HepG2 (cell line): ENCODE data around the gene FGF23. TPM values are rescaled to one million over a fixed set of nuclear protein-coding genes. Genes with fewer than 3 reads are reported as not detected.

ENCODE experiments used
- ATAC-seq: fragments of 200-7000 bp; cut with Tn5 transposase; 3 replicates; pipeline ENCODE4 v1.9.1; 2020; ENCODE audit warnings: mild to moderate bottlenecking, moderate library complexity
- BruUV-seq: library from RNA; stranded (reverse); fragments of 400-500 nt; replicated peaks from 2 replicates; lab custom pipeline; 2021; lab: Mats Ljungman, UMichigan
- CTCF ChIA-PET: fragments of 300-600 bp; formaldehyde crosslinking; extraction: SDS; loops from one replicate; lab custom pipeline; 2021; ENCODE audit warnings: low total read pairs, inconsistent platforms, low intra/inter-chr PET ratio; lab: Yijun Ruan, JAX
- POLR2A ChIA-PET: fragments of 350-600 bp; sonication (Branson Sonifier 250); formaldehyde crosslinking; loops from one replicate; lab custom pipeline; 2020; ENCODE audit warnings: antibody characterized with exemption, inconsistent platforms; lab: Yijun Ruan, JAX
- DNase-seq: peaks from one replicate; pipeline ENCODE4 v3.0.0-alpha.2; 2015; ENCODE audit warnings: low spot score
- FAIRE-seq: peaks from 3 replicates; lab custom pipeline; 2011; peaks lifted over from hg19 to GRCh38; lab: Jason Lieb, UNC
- H2AFZ ChIP-seq: one replicate; pipeline ENCODE4 v1.6.1; 2011; ENCODE audit warnings: low read length, inconsistent platforms
- H3K27ac ChIP-seq: fragments of 300-600 bp; 3 replicates; pipeline ENCODE4 v1.8.0; 2011; ENCODE audit warnings: mixed run types, mild to moderate bottlenecking, mixed read lengths, low read length, inconsistent platforms; ENCODE audit not compliant: insufficient read depth; ENCODE audit errors: extremely low read length
- H3K27me3 ChIP-seq, 2 experiments: fragments of 200-600 bp in 1 of 2; 2 replicates in 1 of 2; 3 replicates in 1 of 2; pipeline versions ENCODE4 v1.6.0 to v1.8.0; 2011; ENCODE audit warnings: low read length in 2 of 2, mild to moderate bottlenecking in 2 of 2, moderate library complexity in 2 of 2, inconsistent platforms in 1 of 2; ENCODE audit not compliant: insufficient read depth in 2 of 2, control insufficient read depth in 1 of 2
- H3K36me3 ChIP-seq, 2 experiments: fragments of 200-600 bp in 1 of 2; replicated peaks in 1 of 2; 2 replicates in 1 of 2; 3 replicates in 1 of 2; pipeline versions ENCODE4 v1.5.1 to v1.8.0; 2011; ENCODE audit warnings: low read length in 2 of 2, inconsistent platforms in 1 of 2; ENCODE audit not compliant: insufficient read depth in 2 of 2, control insufficient read depth in 1 of 2
- H3K4me1 ChIP-seq: 2 replicates; pipeline ENCODE4 v1.5.1; 2012; ENCODE audit warnings: low read length, inconsistent platforms; ENCODE audit not compliant: insufficient read depth
- H3K4me2 ChIP-seq: 2 replicates; pipeline ENCODE4 v1.6.0; 2011; ENCODE audit warnings: low read depth, low read length, inconsistent platforms
- H3K4me3 ChIP-seq, 3 experiments: fragments of 200-600 bp in 1 of 3; sonication (generic), shearing (Covaris generic) in 1 of 3; replicated peaks in 1 of 3; 2 replicates each; pipeline ENCODE4 v1.5.1; 2011 to 2016; ENCODE audit warnings: low read length in 3 of 3, inconsistent platforms in 2 of 3, low read depth in 2 of 3, mild to moderate bottlenecking in 2 of 3, control low read depth in 1 of 3, mixed read lengths in 1 of 3; ENCODE audit not compliant: insufficient read depth in 1 of 3
- H3K79me2 ChIP-seq: one replicate; pipeline ENCODE4 v1.6.1; 2011; ENCODE audit warnings: low read length, inconsistent platforms; ENCODE audit not compliant: insufficient read depth
- H3K9ac ChIP-seq: 2 replicates; pipeline ENCODE4 v1.6.0; 2011; ENCODE audit warnings: mild to moderate bottlenecking, low read depth, low read length, inconsistent platforms; ENCODE audit not compliant: insufficient read depth
- H3K9me3 ChIP-seq: 2 replicates; pipeline ENCODE4 v1.5.1; 2012; ENCODE audit warnings: mild to moderate bottlenecking, low read length
- H4K20me1 ChIP-seq: 2 replicates; pipeline ENCODE4 v1.6.0; 2011; ENCODE audit warnings: inconsistent platforms, mild to moderate bottlenecking, low read length, moderate library complexity; ENCODE audit not compliant: insufficient read depth
- ARNT2 ChIP-seq: sonication (generic); formaldehyde crosslinking; IDR thresholded peaks from 2 replicates; pipeline ENCODE4 v1.8.0; 2022; ENCODE audit warnings: mild to moderate bottlenecking, low read depth, missing genetic modification reagents, moderate library complexity
- JUND ChIP-seq: sonication (generic); formaldehyde crosslinking; IDR thresholded peaks from 2 replicates; pipeline ENCODE4 v1.8.0; 2022; ENCODE audit warnings: mild to moderate bottlenecking, missing genetic modification reagents
- NFIB ChIP-seq: sonication (generic); formaldehyde crosslinking; IDR thresholded peaks from 2 replicates; pipeline ENCODE4 v1.9.0; 2021; ENCODE audit warnings: missing genetic modification reagents, mild to moderate bottlenecking, borderline replicate concordance
- U2AF2 ChIP-seq: fragments of 200-400 bp; formaldehyde crosslinking; IDR thresholded peaks from 2 replicates; pipeline ENCODE4 v1.6.1; 2017; ENCODE audit warnings: low read depth, mild to moderate bottlenecking, low read length
- ZBTB3 ChIP-seq: sonication (generic); formaldehyde crosslinking; IDR thresholded peaks from 2 replicates; pipeline ENCODE4 v1.4.0; 2020; ENCODE audit warnings: low read depth, mild to moderate bottlenecking, moderate library complexity, missing genetic modification reagents, borderline replicate concordance
- ZNF501 ChIP-seq: sonication (generic); formaldehyde crosslinking; IDR thresholded peaks from 2 replicates; pipeline ENCODE4 v1.5.1; 2020; ENCODE audit warnings: mild to moderate bottlenecking, moderate library complexity, missing genetic modification reagents
- ZNF75D ChIP-seq: sonication (generic); formaldehyde crosslinking; IDR thresholded peaks from 2 replicates; pipeline ENCODE4 v1.8.1; 2023; ENCODE audit warnings: missing genetic modification reagents, mild to moderate bottlenecking, borderline replicate concordance
- ZNF841 ChIP-seq: sonication (generic); formaldehyde crosslinking; IDR thresholded peaks from 2 replicates; pipeline ENCODE4 v1.8.1; 2023; ENCODE audit warnings: missing genetic modification reagents, borderline replicate concordance
- ZNF883 ChIP-seq: sonication (generic); formaldehyde crosslinking; IDR thresholded peaks from 2 replicates; pipeline ENCODE4 v1.5.1; 2020; ENCODE audit warnings: mild to moderate bottlenecking, missing genetic modification reagents; ENCODE audit errors: not compliant biosample characterization
- WGBS: methylation state at CpG from one replicate; pipeline ENCODE4 v1.1.6; 2017; ENCODE audit warnings: low lambda C conversion rate; 5-methylcytosine and 5-hydroxymethylcytosine counted together
- in situ Hi-C: cut with HindIII; loops from 2 replicates; pipeline ENCODE4 v1.10.0; 2017; ENCODE audit warnings: low pct_unique_long_range_greater_than_20kb; ENCODE audit not compliant: extremely low pct_ligation_motif_present
- intact Hi-C: fragments of 100-400 bp; cut with micrococcal nuclease; formaldehyde crosslinking; loops from one replicate; pipeline ENCODE4 v1.10.0; 2022; ENCODE audit not compliant: unreplicated experiment
- polyA plus RNA-seq, 8 experiments: library from polyadenylated mRNA; depleted of rRNA in 3 of 8; stranded (reverse) in 7 of 8; unstranded in 1 of 8; fragments of >200 nt; fragmentation: Illumina TruSeq in 4 of 8; extraction: Trizol in 4 of 8; gene quantifications; 2 replicates each; pipeline versions ENCODE4 v1.2.1 to v1.2.3, GENCODE V29; 2011 to 2016; ENCODE audit warnings: low read depth in 4 of 8, missing spikeins in 1 of 8, mixed read lengths in 1 of 8; ENCODE audit not compliant: insufficient read depth in 1 of 8
- total RNA-seq, 5 experiments: library from RNA; depleted of rRNA; stranded (reverse); fragments of >200 nt; fragmentation: Illumina TruSeq; extraction: Trizol; gene quantifications; 2 replicates each; pipeline ENCODE4 v1.2.3, GENCODE V29; 2016; ENCODE audit warnings: low read depth in 1 of 5
- TF ChIP-seq, protein P1 (sequence below): sonication (generic); formaldehyde crosslinking; IDR thresholded peaks from 2 replicates; pipeline ENCODE4 v1.5.0; 2020; ENCODE audit warnings: mild to moderate bottlenecking, missing genetic modification reagents
- TF ChIP-seq, protein P2 (sequence below): sonication (generic); formaldehyde crosslinking; IDR thresholded peaks from 2 replicates; pipeline ENCODE4 v1.5.0; 2020; ENCODE audit warnings: mild to moderate bottlenecking, missing genetic modification reagents
- TF ChIP-seq, protein P3 (sequence below): IDR thresholded peaks from 2 replicates; pipeline ENCODE4 v1.6.1; 2016; ENCODE audit warnings: missing compliant biosample characterization, missing genetic modification reagents, borderline replicate concordance
- TF ChIP-seq, protein P4 (sequence below): IDR thresholded peaks from 2 replicates; pipeline ENCODE4 v1.6.1; 2016; ENCODE audit warnings: missing biosample characterization, missing genetic modification reagents, low read depth

The FGF23 gene
- total and polyA plus RNA-seq, 2 of the 13 experiments (the other 11 are each of a cell fraction or from before 2014, with no cell fraction given), result not detected

DNA sequence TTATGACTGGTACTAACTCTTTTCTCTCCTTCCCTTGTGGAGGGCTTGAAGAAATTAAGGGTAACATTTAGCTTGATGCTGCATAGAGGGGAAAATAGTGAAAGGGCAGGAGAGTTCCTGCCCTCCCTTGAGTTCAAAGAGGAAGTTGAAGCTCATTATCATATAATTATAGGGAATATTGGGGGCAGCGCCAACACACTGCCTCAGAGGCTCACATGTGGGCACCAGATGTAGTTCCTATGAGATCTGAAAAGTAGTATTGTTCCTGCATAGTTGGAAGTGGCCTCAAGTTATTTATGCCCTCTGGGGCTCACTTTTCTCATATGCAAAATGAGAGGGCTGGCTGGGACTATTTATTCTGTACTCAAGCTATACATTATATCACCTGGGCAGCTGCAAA, 33.0 kb upstream of the FGF23 start (continued):
- TF ChIP-seq ZNF75D (no peak), ZNF883 (CRISPR knock-in tag) (no peak), JUND (CRISPR knock-in tag) (no peak), ZNF841 (no peak), ZBTB3 (CRISPR knock-in tag) (no peak), ZNF501 (no peak)
- TF ChIP-seq, protein P1, sequence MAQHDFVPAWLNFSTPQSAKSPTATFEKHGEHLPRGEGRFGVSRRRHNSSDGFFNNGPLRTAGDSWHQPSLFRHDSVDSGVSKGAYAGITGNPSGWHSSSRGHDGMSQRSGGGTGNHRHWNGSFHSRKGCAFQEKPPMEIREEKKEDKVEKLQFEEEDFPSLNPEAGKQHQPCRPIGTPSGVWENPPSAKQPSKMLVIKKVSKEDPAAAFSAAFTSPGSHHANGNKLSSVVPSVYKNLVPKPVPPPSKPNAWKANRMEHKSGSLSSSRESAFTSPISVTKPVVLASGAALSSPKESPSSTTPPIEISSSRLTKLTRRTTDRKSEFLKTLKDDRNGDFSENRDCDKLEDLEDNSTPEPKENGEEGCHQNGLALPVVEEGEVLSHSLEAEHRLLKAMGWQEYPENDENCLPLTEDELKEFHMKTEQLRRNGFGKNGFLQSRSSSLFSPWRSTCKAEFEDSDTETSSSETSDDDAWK (CRISPR knock-in tag), result no peak

DNA sequence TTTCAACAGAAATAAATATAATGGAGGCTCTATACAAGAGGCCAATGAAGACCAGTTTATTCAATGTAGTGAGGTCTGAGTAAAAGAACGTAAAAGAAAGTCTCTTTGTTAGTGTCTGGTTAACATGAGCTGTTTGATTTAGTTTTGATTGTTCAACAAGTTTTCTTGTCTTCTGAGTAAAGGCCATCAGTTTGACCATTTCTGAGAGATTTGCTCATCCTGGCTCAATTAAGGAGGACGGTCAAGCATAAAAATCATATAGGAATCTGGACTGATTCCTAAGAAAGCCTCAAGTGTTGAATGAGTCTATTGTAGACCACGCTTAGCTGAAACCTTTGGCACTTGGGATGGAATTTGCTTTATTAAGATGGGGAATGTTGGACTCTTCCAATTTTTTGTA, 32.5 kb upstream of the FGF23 start:
- Histone ChIP-seq H2AFZ (no peak overlapping the region), H3K27me3 (peaks cover 3 to 49% of the 10 kb centered on the region in 2 experiments; a peak in 4 of 5 replicates), H3K79me2 (no peaks in the 10 kb centered on the region), H3K9me3 (no peaks in the 10 kb centered on the region), H3K9ac (no peak overlapping the region), H3K4me1 (no peaks in the 10 kb centered on the region), H4K20me1 (no peaks in the 10 kb centered on the region), H3K4me3 (no peak overlapping the region), H3K36me3 (no peaks in the 10 kb centered on the region), H3K4me2 (no peak overlapping the region), H3K27ac (no peak overlapping the region)
- DNase-seq, result no peak
- FAIRE-seq, result no peak
- WGBS, result 13% methylated on average over 3 of the region's 3 CpGs
- in situ Hi-C loops (loop anchor here (10.0 kb wide), 1 partner anchor 107 kb away; no protein-coding TSS in a partner anchor), intact Hi-C loops (no loop called here)
- BruUV-seq, result no TSS peak
- no peak for ATAC-seq
- CTCF ChIA-PET, result no interaction called here
- POLR2A ChIA-PET, result no interaction called here
- TF ChIP-seq, protein P2, sequence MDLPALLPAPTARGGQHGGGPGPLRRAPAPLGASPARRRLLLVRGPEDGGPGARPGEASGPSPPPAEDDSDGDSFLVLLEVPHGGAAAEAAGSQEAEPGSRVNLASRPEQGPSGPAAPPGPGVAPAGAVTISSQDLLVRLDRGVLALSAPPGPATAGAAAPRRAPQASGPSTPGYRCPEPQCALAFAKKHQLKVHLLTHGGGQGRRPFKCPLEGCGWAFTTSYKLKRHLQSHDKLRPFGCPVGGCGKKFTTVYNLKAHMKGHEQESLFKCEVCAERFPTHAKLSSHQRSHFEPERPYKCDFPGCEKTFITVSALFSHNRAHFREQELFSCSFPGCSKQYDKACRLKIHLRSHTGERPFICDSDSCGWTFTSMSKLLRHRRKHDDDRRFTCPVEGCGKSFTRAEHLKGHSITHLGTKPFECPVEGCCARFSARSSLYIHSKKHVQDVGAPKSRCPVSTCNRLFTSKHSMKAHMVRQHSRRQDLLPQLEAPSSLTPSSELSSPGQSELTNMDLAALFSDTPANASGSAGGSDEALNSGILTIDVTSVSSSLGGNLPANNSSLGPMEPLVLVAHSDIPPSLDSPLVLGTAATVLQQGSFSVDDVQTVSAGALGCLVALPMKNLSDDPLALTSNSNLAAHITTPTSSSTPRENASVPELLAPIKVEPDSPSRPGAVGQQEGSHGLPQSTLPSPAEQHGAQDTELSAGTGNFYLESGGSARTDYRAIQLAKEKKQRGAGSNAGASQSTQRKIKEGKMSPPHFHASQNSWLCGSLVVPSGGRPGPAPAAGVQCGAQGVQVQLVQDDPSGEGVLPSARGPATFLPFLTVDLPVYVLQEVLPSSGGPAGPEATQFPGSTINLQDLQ (CRISPR knock-in tag), result no peak
- TF ChIP-seq ARNT2 (CRISPR knock-in tag) (no peak), NFIB (no peak), U2AF2 (no peak)
- TF ChIP-seq, protein P3, sequence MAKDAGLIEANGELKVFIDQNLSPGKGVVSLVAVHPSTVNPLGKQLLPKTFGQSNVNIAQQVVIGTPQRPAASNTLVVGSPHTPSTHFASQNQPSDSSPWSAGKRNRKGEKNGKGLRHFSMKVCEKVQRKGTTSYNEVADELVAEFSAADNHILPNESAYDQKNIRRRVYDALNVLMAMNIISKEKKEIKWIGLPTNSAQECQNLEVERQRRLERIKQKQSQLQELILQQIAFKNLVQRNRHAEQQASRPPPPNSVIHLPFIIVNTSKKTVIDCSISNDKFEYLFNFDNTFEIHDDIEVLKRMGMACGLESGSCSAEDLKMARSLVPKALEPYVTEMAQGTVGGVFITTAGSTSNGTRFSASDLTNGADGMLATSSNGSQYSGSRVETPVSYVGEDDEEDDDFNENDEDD (CRISPR knock-in tag), result no peak
- TF ChIP-seq, protein P4, sequence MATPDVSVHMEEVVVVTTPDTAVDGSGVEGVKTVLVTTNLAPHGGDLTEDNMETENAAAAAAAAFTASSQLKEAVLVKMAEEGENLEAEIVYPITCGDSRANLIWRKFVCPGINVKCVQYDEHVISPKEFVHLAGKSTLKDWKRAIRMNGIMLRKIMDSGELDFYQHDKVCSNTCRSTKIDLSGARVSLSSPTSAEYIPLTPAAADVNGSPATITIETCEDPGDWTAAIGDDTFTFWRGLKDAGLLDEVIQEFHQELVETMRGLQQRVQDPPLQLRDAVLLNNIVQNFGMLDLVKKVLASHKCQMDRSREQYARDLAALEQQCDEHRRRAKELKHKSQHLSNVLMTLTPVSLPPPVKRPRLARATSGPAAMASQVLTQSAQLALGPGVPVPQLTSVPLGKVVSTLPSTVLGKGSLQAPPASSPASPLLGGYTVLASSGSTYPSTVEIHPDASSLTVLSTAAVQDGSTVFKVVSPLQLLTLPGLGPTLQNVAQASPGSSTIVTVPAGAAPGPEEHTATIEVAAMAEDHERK, result no peak
